GM12892 (cell line): ENCODE measurements around the gene ZNF366.

Source experiments
- POLR2A ChIP-seq: IDR thresholded peaks from 2 replicates; pipeline ENCODE4 v1.6.1; 2011; ENCODE audit warnings: low read depth, low read length, control low read depth
- POLR2AphosphoS5 ChIP-seq: IDR thresholded peaks from 2 replicates; pipeline ENCODE4 v1.6.1; 2011; ENCODE audit warnings: low read depth, low read length, control low read depth

DNA sequence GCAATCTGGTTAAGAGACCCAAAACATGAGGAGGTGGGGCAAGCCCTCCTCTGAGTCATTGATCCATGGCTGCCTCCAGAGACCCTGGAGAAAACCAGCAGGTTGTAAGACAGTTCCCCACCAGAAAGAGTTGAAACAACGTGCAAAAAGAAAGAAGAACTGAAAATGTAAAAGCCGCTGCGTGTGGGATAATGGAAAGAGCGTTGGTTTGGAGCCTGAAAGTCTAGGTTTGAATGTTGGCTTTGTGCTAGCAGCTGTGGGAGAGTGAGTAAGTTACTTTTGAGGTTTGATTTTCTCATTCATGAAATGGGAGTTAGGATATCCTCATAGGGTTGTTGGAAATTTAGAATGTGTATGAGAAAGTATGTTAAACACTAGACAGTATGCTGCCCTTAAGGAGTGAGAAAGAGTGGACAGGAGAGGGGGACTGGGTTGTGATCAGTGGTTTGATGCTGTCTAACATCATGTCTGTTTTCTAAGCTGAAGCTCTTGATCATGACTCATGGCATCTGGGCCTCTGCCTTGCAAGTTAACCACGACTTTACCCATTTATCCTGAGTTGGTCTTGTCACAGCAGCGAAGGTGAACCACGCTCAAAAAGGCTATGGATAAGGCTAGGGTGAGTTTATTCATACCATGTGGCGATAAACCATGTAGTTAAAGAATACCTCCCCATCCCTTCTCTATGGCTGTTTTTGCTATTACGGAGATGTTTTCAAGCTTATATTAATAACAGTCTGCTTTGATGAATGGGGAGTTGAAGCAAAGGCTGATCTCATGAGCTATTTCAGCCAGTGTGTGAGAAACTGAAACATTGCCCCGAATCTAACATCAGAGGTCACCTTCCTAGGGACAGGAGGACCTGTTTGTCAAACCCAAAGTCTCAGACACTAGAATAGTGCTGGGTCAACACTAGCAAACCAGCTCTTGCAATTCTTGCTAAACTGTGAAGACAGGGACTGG, 41.3 kb downstream of the ZNF366 start:
- peak; percentile 69 for TF ChIP-seq POLR2A
- 0 out of 2 replicates have a peak, but pooled peaks have one; percentile 9 for TF ChIP-seq POLR2AphosphoS5
